Cerebellar cortex (tissue), 1 donor: ENCODE results near the gene NDEL1.

Experiments used
- DNase-seq: peaks from one replicate; pipeline ENCODE4 v3.0.0-alpha.2; 2015; ENCODE audit warnings: low spot score

NDEL1 gene

DNA sequence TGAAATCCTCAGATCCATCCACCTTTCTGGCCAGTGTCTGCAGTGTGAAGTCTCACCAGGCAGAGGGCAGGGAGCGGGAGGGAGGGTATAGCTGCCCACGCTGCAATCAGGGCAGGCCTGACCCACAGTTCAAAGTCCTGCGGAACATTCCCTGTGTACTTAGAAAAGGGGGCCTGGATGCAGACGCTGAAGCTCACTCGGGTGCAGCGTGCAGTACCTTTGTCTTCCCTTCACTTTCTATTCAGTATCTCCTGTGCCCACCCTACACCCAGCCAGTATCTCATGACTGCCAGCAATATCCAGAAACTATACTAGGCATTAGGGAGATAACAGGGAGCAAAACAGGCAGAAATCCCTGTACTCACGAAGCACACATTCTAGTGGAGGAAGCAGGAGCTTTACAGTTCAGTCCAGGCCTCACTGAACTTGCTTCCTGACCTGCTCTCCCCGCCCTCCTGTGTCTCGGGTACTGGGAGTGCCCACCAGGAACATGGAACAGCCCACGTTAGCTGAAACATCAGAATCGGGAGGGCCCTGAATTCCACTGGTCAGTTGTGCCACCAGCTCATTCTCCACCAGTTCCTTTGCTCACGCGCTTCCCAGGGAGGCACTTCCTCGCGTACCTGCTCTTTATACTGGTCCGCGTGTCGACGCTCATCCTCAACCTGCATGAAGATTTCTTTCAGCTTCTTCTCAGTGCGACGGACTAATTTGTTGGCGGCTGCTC, 42.2 kb downstream of the NDEL1 start:
- DNase-seq, result no peak

- peak; percentile 62 for DNase-seq
These were observed 43.8 kb downstream of the NDEL1 start for GRCh38 chr17:8479431-8479947.

- DNase-seq, result no peak
These were observed 44.6 kb downstream of the NDEL1 start for GRCh38 chr17:8480011-8480976.

DNA sequence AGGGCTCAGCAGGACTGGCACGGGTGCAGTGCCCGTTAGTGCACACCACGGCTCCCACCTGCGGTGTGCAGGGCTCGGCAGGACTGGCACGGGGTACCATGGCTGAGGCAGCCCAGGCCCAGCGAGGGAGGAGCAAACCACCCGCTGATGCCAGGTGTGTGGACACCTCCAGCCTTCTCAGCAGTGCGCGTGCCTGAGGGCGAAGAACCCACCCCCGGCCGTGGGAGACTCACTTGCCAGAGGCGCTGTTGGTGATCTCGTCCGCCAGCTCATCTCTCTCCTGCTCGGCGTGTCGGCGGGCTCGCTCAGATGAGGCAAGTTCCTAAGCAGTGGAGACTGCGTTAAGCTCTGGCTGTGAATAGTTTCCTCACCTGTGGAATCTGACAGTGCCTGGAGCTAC, 45.4 kb downstream of the NDEL1 start:
- DNase-seq, result no peak

- no peak for DNase-seq
These were observed 46.0 kb downstream of the NDEL1 start for GRCh38 chr17:8481703-8482102.

DNA sequence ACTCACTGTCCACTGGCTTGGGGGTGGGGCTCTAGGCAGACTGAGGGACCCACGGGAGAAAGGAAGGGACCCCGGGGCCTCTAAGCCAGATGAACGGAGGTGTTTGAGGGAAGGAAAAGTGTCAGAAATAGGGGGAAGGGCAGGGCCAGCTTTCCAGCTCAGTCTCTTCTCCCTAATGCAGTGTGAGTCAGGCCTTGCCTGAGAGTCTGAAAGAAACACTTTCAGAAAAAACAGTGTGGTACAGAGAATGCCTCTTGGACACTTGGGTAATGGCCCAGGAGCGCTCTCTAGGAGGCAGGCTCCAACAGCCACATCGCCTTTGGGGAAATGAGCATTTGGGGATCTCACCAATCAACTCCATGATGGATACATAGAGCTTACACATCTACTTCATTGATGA, 46.9 kb downstream of the NDEL1 start:
- no peak for DNase-seq

DNA sequence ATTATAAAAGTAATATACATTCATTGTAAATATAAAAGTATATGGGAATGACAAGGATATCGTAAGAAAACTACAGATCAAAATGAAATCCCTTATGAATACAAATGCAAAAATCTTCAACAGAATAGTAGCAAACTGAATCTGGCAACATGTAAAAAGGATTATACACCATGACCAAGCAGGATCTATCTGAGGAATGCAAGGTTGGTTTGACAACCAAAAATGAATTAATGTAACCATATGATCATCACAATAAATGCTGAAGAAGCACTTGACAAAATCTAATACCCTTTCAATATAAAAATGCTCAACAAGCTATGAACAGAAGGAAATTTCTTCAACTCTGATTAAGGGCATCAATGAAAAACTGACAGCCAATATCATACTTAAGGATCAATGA, 48.8 kb downstream of the NDEL1 start:
- DNase-seq, result no peak

DNA sequence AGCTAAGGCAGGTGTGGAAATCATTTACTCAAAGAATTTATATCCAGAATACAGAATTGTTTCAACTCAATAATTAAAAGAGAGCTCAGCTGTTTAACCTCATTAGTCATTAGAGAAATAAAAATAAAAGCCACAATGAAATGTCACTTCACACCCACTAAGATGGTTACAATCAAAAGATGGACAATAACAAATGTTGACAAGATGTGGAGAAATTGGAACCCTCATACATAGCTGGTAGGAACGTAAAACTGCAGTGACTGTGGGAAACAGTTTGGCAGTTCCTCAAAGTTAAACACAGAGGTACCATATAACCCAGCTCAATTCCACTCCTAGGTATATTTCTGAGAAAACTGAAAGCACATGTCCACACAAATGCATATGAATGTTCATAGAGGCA, 49.8 kb downstream of the NDEL1 start:
- no peak for DNase-seq

DNA sequence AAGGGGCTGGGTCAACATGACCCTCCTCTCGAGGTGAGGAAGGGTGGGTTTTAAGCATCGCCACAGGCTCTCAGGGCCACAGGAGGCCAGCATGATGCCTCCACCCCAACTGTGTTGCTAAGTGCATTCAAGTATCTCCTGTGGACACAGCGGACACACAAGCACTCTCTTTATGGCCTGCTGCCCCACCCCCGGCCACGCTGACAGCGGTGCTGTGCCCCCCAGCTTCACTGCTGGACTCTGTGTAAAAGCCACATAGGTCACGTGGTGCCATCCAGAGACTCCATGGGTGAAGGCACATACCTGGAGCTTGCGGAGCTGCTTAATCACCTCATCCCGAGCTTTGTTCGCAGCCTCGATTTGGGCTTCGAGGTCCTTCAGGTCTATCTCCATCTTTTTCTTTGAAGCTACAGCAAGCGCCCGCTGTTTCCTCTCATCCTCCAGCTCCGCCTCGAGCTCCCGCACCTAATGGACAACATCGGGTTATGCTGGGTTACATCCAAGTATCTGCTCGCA, 51.5 kb downstream of the NDEL1 start:
- no peak for DNase-seq

DNA sequence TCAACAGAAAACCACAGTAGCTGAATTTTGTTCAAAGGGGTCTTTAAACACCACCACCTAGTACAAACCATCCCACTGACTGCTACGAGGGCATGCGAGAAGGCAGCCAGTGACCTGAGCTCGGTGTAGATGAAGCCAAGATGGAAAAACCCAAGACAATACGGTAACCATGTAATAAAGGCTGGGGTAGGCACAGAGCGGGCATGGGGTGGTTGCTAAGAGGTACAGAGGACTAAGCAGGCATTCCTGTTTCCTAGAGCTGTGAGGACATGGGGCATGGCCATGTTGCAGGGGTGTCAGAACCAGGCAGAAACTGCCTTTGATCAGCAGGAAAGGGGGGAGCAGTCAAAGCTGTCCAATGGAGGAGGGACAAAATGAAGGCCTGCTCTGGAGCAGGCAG, 52.1 kb downstream of the NDEL1 start:
- no peak for DNase-seq

GRCh38 chr17:8488491-8488890, 52.8 kb downstream of the NDEL1 start:
- DNase-seq, result no peak

DNA sequence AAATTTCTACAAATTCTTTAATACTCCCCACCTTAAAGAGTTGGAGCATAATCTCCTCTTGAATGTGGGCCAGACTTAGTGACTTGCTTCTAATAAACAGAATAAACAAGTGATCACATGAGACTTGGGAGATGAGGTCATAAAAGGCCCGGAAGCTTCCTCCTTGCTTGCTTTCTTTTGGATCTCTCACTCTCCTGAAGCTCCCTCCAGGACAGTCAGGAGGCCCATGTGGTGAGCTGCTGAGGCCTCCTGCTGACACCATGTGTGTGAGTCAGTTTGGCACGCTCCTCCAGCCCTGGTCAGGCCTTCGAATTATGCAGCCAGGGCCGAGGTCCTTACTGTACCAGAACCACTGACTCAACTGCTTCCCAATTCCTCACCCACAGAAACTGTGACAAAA, 53.2 kb downstream of the NDEL1 start:
- DNase-seq, result peak; percentile 48

DNA sequence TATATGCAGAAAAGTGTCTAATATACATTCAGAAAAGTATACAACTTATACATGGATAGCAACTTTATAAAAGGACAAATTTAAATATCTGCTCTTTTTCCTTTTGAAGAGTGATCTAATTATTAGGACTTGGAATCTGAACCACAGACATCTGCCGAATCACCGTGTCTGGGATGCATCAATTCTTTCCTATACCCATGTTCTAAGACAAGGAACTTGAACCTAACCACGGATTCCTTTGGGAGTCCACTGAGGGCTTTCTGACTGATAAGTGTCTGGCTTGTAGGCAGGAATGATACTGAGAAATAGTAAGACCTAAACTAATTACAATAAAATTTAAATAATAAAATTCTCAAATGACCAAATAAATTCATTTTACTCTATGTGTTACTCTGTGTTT, 54.2 kb downstream of the NDEL1 start:
- no peak for DNase-seq

GRCh38 chr17:8490256-8491023, 54.8 kb downstream of the NDEL1 start:
- no peak for DNase-seq

DNA sequence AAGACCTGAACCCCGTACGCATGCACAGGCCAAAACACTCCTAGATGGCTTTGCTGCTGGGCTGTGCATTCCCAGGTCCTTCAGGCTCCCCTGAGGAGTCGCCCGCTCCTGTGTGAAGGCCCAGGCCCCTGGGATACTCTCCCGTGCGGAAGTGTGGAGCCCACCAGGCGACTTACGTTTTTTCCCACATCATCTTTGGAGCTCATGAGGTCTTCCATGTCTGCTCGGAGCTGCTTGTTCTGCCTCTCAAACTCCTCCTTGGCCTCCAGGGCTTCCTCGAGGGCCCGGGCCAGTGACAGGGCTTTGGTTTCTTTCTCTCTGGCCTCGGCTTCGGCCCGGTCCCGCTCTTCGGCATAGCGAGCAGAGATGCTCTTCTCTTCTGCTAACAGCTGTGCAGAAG, 56.4 kb downstream of the NDEL1 start:
- DNase-seq, result no peak

- DNase-seq, result no peak
These were observed 58.3 kb downstream of the NDEL1 start for GRCh38 chr17:8494021-8494420.

DNA sequence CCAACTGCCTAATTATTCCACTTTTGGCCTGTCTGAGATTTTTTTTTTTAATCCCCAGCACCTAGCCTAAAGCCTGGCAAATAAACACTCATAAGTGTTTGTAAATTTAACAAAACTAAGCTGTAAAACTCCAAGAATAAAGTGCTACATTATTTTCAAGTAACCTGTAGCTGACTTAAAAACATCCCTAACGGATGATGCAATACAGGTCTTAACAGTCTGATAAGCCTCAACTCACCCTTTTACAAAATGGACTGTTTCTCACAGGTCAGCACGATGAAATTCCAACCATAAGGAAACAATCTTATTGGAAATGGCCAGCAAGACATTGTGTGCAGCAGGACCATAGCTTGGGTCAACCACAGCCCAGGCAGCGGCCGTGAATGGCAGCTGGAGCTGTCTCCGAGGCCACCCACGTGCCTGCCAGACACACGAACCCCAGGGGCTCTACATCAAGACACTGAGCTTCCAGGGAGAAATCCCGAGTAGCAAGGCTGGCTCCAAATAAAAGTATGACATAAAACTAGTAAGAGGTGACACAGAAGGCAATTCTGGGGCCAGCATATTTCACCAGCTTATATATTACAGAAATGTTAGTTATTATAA, 58.9 kb downstream of the NDEL1 start:
- no peak for DNase-seq

DNA sequence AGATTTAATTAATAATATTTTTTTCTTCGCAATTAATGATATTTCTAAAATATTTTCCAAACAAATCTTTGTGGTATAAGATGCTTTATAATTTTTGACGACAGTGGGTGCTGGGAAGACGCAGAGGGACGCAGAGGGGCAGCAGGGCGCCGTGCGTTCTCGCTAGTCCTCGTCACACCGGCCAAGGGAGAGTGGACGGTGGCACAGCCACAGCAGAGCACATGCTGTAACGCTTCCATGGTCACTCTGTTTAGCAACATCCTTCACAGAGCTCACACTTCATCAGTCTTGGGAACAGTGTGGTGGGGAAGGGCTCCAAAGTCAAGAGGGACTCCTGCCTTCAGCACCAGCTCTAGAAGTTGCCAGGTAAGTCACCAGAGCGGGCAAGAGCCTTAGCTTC, 60.4 kb downstream of the NDEL1 start:
- DNase-seq, result no peak

DNA sequence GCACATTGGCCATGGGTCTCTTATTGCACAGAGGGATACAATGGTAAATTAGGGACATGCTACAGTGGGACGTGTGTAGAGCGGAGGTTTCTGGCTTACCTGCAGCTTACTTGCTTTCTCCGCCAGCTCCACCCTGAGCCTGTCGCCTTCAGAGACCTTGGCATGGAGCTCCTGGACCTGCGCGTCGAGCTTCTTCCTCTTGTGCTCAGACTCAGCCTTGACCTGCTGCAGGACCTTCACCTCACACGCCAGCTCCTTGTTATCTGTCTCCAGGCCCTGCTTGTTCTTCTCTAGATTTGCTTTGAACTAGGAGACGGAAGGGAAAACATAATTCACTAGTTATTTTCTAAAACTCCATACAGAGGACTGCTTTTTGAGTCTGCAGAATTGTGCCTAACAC, 63.5 kb downstream of the NDEL1 start:
- DNase-seq, result no peak

DNA sequence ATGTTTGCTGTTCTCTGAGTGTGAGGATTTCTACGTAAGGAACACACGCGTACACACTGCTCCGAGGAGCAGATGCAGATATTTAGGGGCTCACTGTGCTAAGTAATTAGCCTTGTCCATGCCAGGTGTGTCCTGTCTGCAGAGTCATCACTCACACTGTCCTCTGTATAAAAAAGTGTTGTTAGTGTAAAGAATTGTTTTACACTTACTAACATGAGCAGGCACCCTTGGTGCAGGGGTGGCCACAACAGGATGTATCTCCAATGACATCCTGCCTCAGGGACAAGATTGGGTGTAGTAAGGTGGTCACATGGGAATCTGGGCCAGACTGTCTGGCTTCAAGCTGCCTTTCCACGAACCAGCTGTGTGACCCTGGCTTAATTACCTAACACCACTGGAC, 63.9 kb downstream of the NDEL1 start:
- DNase-seq, result no peak

DNA sequence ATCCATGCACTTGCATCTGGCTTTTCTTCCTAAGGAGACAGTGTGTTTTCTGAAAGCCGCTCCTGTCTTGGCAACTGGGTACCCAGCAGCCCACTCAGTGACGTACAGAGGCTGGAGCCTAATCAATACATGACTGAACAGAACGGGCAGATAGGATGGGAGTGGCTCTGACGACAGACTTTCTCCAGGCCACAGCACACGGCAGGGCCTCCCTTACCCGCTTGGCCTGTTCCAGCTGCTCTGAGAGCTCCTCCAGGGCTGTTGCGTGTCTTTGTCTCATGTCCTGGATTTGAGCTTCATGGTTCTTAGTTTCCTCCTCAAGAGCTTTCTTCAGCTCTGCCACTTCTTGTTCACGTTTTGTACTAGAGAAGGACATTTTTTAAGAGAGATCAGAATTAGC, 64.9 kb downstream of the NDEL1 start:
- DNase-seq, result no peak

GRCh38 chr17:8502126-8502525, 66.4 kb downstream of the NDEL1 start:
- peak; percentile 30 for DNase-seq
